Effector CD4-positive, alpha-beta T cell (primary cell): Measurements from ENCODE around the gene GUCA2A.

Experiments used
- DNase-seq: peaks from one replicate; pipeline ENCODE4 v3.0.0-alpha.2; 2020

Gene GUCA2A

GRCh38 chr1:42128964-42129363, 35.6 kb downstream of the GUCA2A start:
- no peak for DNase-seq

GRCh38 chr1:42128499-42128898, 36.0 kb downstream of the GUCA2A start:
- no peak for DNase-seq

GRCh38 chr1:42127767-42128166, 36.8 kb downstream of the GUCA2A start:
- DNase-seq: no peak

- DNase-seq: no peak
Measured at GRCh38 chr1:42125552-42125951, 39.0 kb downstream of the GUCA2A start.

- DNase-seq: no peak
Measured at GRCh38 chr1:42122408-42122807, 42.1 kb downstream of the GUCA2A start.

GRCh38 chr1:42118125-42118524, 46.4 kb downstream of the GUCA2A start:
- DNase-seq: no peak

GRCh38 chr1:42117214-42117613, 47.3 kb downstream of the GUCA2A start:
- DNase-seq: no peak

- DNase-seq: no peak
Measured at GRCh38 chr1:42114229-42114628, 50.3 kb downstream of the GUCA2A start.
